ENCODE measurements around the gene MAPK14.

DNA sequence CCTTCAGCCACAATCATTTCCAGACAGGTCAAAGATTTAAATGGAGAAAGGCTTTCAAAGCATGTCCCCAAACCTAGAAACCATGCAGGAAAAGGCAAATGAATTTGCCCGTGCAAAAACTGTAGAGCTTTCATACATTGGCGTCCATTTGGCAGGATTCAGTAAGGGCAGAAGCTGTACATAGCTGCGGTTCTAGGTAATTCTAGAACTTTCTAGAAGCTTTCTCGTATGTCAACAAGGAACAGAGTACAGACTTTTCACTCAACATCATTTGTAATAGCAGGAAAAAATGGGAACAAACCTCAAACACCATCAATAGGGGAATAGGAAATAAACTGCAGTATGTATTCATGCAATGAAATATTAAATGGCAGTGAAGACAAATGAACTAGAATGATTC, 91.6 kb downstream of the MAPK14 start:
- TF ChIP-seq, protein P1, sequence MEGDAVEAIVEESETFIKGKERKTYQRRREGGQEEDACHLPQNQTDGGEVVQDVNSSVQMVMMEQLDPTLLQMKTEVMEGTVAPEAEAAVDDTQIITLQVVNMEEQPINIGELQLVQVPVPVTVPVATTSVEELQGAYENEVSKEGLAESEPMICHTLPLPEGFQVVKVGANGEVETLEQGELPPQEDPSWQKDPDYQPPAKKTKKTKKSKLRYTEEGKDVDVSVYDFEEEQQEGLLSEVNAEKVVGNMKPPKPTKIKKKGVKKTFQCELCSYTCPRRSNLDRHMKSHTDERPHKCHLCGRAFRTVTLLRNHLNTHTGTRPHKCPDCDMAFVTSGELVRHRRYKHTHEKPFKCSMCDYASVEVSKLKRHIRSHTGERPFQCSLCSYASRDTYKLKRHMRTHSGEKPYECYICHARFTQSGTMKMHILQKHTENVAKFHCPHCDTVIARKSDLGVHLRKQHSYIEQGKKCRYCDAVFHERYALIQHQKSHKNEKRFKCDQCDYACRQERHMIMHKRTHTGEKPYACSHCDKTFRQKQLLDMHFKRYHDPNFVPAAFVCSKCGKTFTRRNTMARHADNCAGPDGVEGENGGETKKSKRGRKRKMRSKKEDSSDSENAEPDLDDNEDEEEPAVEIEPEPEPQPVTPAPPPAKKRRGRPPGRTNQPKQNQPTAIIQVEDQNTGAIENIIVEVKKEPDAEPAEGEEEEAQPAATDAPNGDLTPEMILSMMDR (IDR thresholded peaks at IDR 0.05; ENCODE audit: insufficient read depth, low read depth, low read length): no peak
- TF ChIP-seq EZH2 (IDR thresholded peaks at IDR 0.05; ENCODE audit: insufficient read depth, low read length): no peak
